KBM-7 (cell line): ENCODE results near the gene S100A2.
A peak's percentile ranks its signal among the peaks of the same experiment; 100 is the strongest.
"Not testable (repeated sequence)": the region's sequence is repeated elsewhere in the genome, so short reads cannot be mapped to it uniquely, and the experiment has no call there.

Experiments used
- DNase-seq: peaks from one replicate; pipeline ENCODE4 v3.0.0-alpha.2; 2015
- in situ Hi-C: fragments of 300-500 bp; cut with MboI; formaldehyde crosslinking; loops from 2 replicates; pipeline ENCODE4 v1.14.3; 2020; ENCODE audit warnings: low sequenced_read_pairs, low pct_unique_long_range_greater_than_20kb, mixed read lengths

S100A2 gene

GRCh38 chr1:153569465-153569864 is 3.8 kb upstream of the S100A2 start:
- in situ Hi-C loops = loop anchor here (10.0 kb wide), 1 partner anchor 55 kb away; no protein-coding TSS in a partner anchor

GRCh38 chr1:153568367-153569099 is 2.9 kb upstream of the S100A2 start:
- DNase-seq = peak; percentile 92
- in situ Hi-C loops = loop anchor here (10.0 kb wide), 1 partner anchor 54 kb away; no protein-coding TSS in a partner anchor

More at GRCh38 chr1:153569465-153569864, 3.8 kb upstream of the S100A2 start:
- no peak for DNase-seq

GRCh38 chr1:153567621-153568366 is 2.1 kb upstream of the S100A2 start:
- DNase-seq = no peak
- in situ Hi-C loops = loop anchor here (10.0 kb wide), 1 partner anchor 53 kb away; no protein-coding TSS in a partner anchor

GRCh38 chr1:153566414-153567371 is 1.0 kb upstream of the S100A2 start:
- peak; percentile 89 for DNase-seq
- in situ Hi-C loops = loop anchor here (10.0 kb wide), 1 partner anchor 52 kb away; no protein-coding TSS in a partner anchor

DNA sequence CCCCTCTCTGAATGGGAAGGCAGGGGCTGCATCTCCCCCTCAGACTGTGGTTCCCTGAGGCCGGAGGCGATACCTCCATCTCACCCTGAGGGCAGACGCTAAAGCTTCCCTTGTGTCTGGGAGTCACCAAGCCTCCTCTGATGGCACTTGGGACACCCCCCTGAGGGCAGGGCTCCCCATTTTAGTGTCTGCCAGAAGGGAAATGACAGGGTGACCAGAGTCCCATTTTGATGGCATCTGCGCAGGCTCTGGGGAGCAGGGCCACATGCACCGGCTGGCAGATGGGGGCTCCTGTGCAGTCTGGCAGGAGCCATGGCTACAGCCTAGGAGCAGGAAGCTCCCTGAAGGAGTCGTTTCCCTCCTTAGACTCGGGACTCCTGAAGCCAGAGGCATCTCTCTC is 1.7 kb downstream of the S100A2 start:
- in situ Hi-C loops = loop anchor here (10.0 kb wide), 1 partner anchor 49 kb away; no protein-coding TSS in a partner anchor
- DNase-seq = no peak

DNA sequence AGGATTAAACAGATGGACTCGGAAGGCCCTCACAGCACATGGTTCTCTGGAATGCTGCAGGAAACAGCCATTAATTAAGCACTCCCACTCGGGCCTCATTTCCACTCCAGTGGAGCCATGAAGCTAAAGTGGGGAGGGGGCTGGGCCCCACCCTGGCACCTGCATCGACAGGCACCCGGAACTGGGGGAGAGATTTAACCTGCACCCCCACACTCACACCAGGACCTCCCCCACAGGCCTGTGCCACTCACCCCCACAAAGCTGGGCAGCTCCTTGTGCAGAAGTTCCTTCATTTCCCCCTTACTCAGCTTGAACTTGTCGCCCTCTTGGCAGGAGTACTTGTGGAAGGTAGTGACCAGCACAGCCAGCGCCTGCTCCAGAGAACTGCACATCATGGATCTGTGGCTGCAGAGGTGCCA is 2.2 kb downstream of the S100A2 start:
- no peak for DNase-seq
- in situ Hi-C loops = loop anchor here (10.0 kb wide), 1 partner anchor 49 kb away; no protein-coding TSS in a partner anchor

DNA sequence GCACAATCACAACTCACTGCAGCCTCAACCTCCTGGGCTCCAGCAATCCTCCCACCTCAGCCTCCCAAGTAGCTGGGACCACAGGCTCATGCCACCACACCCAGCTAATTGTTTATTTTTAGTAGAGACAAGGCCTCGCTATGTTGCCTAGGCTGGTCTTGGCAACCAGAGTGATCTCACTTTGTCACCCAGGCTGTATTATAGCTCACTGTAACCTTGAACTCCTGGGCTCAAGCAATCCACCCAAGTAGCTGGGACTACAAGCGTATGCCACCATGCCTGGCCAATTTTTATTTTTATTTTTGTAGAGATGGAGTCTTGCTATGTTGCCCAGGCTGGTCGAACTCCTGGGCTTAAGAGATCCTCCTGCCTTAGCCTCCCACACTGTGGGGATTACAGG is 3.6 kb downstream of the S100A2 start:
- in situ Hi-C loops = loop anchor here (10.0 kb wide), 1 partner anchor 47 kb away; no protein-coding TSS in a partner anchor
- DNase-seq = not testable (repeated sequence)

- DNase-seq = no peak
- in situ Hi-C loops = loop anchor here (10.0 kb wide), 1 partner anchor 47 kb away; no protein-coding TSS in a partner anchor
These were observed 4.1 kb downstream of the S100A2 start for GRCh38 chr1:153561466-153561985.

DNA sequence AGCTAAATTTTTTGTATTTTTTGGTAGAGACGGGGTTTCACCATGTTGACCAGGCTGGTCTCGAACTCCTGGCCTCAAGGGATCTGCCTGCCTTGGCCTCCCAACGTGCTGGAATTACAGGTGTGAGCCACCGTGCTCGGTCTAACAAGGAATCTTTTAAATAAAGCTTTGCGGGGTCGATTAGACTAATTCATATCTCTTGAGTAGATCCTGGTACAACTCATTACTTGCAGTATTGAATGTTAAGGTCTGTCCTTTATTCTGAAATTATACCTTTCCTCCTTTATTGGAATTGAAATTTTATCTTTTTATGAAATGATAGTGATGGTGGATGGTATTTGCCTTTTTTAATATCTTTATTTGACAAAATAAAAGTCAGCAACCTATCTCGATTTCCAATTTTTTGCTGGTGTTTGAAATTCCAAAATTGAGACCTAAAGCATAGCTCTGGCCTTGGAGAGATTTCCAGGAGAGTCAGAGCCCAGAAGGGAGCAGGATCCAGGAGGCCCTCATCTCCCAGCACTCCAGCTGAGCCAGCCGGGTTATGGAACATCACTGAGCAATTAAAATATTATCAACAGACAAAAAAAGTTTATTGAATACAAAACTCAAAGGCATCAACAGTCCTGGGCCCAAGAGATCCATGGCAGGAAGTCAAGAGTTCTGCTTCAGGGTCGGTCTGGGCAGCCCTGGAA is 4.7 kb downstream of the S100A2 start:
- in situ Hi-C loops = loop anchor here (10.0 kb wide), 1 partner anchor 46 kb away; no protein-coding TSS in a partner anchor
- DNase-seq = no peak

DNA sequence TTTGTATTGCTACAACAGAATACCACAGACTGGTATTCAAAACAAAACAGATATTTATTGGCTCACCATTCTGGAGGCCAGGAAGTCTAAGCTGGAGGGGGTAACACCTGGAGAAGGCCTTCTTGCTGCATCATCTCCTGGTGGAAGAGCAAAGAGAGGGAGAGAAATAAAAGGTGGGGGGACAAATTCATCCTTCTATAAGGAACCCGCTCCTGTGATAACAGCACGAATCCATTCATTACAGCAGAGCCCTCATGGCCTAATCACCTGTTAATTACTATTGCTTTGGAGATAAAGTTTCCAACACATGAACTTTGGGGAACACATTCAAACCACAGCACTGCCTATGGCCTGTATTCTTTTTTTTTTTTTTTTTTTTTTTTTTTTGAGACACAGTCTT is 5.4 kb downstream of the S100A2 start:
- in situ Hi-C loops = loop anchor here (10.0 kb wide), 1 partner anchor 45 kb away; no protein-coding TSS in a partner anchor
- DNase-seq = no peak

GRCh38 chr1:153557877-153558276 is 7.8 kb downstream of the S100A2 start:
- no peak for DNase-seq
- in situ Hi-C loops = no loop called here

DNA sequence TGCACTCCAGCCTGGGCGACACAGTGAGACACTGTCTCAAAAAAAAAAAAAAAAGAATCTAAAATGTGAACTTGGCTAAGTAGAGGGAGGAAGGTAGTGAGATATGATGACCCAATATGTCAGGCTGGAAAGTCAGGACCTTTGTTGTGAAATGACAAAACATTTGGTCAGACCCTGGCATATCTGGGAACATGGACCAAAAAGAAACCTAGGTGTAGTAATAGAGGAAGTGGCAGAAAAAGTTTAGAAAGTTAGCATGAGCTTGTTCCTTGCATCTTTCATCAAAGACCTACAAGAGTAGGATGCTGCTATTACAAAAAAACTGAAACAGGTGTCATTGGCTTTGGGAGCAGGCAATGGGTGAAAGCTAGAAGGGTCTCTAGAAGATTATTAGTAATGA is 9.3 kb downstream of the S100A2 start:
- DNase-seq = no peak
- in situ Hi-C loops = no loop called here

DNA sequence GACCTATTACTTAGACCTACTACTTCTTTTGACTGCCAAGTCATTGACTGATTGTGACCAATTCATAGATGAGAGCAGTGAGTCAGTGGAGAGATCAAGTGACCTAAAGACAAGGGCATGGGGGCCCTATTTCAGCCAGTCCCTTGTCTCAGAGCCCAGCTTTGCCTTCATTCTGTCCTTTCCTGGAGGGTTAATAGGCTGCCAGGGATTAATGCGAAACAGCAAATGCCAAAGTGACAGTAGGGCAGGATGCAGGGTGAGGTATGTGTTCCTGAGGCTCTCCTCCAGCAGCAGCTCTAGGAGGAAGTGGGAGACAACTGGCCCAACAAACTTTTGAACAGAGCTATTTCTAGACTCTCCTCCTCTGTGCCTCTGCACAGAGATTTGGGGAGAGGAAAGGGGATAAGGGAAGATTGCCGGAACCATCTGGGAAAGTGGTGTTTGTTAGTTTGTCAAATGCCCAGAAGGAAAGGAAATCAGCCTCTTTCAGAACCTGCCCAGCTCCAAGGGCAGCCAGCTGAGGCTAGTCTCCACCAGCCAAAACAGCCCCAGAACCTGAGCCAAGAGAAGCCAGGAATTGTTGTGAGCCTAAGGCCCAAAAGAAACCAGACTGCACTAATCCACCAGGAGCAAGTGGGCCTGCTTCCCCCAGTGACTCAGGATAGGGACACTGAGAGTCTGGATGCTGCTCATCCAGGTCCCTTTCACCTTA is 11.7 kb downstream of the S100A2 start:
- in situ Hi-C loops = no loop called here
- peak; percentile 58 for DNase-seq

DNA sequence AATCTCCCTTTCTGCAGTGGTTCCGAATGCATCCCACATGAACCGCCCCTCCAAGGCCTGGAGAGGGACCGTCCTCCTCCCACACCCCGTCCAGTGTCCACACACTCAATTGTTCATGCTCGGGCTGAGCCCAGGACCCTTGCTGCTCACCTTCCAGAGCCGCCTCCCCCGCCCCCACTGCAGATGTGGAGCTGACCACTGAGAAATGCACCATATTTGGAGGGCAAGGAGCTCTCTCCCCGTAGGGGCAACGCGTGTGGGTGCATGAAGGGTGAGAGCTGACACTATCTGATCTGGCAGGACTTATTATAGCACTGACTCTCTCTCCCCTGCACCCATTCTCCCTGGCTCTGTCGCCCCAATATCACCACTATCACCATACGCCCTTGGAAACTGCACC is 12.5 kb downstream of the S100A2 start:
- DNase-seq = no peak
- in situ Hi-C loops = no loop called here

DNA sequence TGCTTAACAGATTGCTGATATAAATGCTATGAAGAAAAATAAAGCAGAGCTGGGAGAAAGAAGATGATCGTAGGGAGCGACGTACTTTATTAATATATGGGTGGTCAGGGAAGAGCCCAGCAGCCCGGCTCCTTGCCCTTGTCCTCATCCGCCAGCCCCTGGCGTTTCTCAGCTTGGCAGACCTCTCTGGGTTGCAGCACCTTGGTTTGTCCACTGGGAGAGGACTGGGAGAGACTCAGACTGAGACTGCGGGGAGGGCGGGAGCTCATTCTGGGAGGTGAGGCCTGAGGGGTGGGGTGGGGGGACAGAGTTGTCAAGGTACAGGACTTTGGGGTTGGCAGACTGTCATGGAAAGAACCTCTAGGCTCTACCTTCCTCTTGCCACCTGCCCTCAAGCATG is 13.3 kb downstream of the S100A2 start:
- in situ Hi-C loops = no loop called here
- DNase-seq = no peak

DNA sequence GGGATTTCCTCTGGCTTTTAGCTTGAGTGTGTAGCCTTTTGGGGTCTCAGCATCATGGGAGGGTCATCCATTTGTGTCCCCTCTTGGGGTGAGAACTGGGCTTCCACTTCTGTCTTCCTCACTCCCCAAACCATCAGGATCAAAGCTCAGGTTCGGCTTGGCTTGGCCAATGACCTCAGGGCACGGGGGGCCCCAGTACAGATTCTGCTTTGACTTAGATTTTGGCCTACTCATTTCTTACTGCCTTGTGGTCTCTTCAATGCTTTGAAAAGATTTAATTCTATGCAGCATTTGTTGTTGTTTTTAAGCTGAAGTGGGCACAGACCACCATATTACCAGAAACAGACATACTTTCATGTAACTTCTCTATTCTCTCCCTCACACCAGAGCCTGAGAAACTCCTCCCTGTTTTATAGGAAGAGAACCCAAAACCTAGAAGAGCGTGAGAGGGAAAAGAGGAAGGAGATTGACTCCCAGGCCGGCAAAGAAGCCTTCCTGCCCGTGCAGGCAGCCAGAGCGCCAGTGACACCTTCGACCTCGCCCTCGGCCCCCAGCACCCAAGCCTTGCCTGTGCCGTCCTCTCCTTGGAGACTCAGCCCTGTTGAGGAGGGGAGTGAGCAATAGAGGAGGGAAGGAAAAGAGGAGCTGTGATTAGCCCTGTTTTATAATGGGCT is 14.7 kb downstream of the S100A2 start:
- peak; percentile 91 for DNase-seq
- in situ Hi-C loops = no loop called here

- no peak for DNase-seq
- in situ Hi-C loops = no loop called here
These were observed 15.3 kb downstream of the S100A2 start for GRCh38 chr1:153550398-153550758.
